OCI-LY1 (cell line): ENCODE data around the gene SMIM43.

Source experiments
- H2AFZ ChIP-seq: fragments of 200-600 bp; sonication (generic), shearing (Covaris generic); 2 replicates; pipeline ENCODE4 v1.6.0; 2014; ENCODE audit warnings: antibody characterized with exemption, mild to moderate bottlenecking, low read length
- H3F3A ChIP-seq: fragments of 200-600 bp; sonication (generic), shearing (Covaris generic); 2 replicates; pipeline ENCODE4 v1.6.0; 2014; ENCODE audit warnings: mild to moderate bottlenecking, antibody characterized with exemption, low read length, moderate library complexity; ENCODE audit not compliant: insufficient read depth
- H3K27ac ChIP-seq: fragments of 200-600 bp; sonication (generic); 2 replicates; pipeline ENCODE4 v1.5.1; 2014; ENCODE audit warnings: low read length, mixed run types, mild to moderate bottlenecking, low read depth; ENCODE audit not compliant: poor library complexity, severe bottlenecking
- H3K27me3 ChIP-seq: fragments of 200-600 bp; sonication (generic); 2 replicates; pipeline ENCODE4 v1.6.0; 2014; ENCODE audit warnings: antibody characterized with exemption, mild to moderate bottlenecking, low read length, moderate library complexity; ENCODE audit not compliant: insufficient read depth
- H3K36me3 ChIP-seq: fragments of 200-600 bp; sonication (generic); 2 replicates; pipeline ENCODE4 v1.6.1; 2014; ENCODE audit warnings: mild to moderate bottlenecking, antibody characterized with exemption, low read length, moderate library complexity, mixed read lengths; ENCODE audit not compliant: insufficient read depth
- H3K4me1 ChIP-seq: fragments of 200-600 bp; sonication (generic); 2 replicates; pipeline ENCODE4 v1.5.1; 2014; ENCODE audit warnings: mild to moderate bottlenecking, low read length, moderate library complexity; ENCODE audit not compliant: insufficient read depth, severe bottlenecking
- H3K4me2 ChIP-seq: fragments of 200-600 bp; sonication (generic), shearing (Covaris generic); 2 replicates; pipeline ENCODE4 v1.6.1; 2014; ENCODE audit warnings: low read length
- H3K4me3 ChIP-seq: fragments of 200-600 bp; sonication (generic); 2 replicates; pipeline ENCODE4 v1.5.1; 2014; ENCODE audit warnings: low read length, low read depth, mild to moderate bottlenecking, mixed read lengths; ENCODE audit not compliant: poor library complexity, severe bottlenecking
- H3K79me2 ChIP-seq: fragments of 200-600 bp; shearing (Covaris generic); 2 replicates; pipeline ENCODE4 v1.6.1; 2016; ENCODE audit warnings: mixed run types, low read length, mixed read lengths; ENCODE audit not compliant: insufficient read depth
- H3K9ac ChIP-seq: fragments of 200-600 bp; sonication (generic), shearing (Covaris generic); 2 replicates; pipeline ENCODE4 v1.6.1; 2014; ENCODE audit warnings: mild to moderate bottlenecking, low read length, mixed read lengths
- H3K9me2 ChIP-seq: fragments of 200-600 bp; sonication (generic), shearing (Covaris generic); 2 replicates; pipeline ENCODE4 v1.6.1; 2014; ENCODE audit warnings: low read depth, mild to moderate bottlenecking, low read length, mixed read lengths
- H3K9me3 ChIP-seq: fragments of 200-600 bp; shearing (Covaris generic); 2 replicates; pipeline ENCODE4 v1.6.1; 2014; ENCODE audit warnings: low read length, mixed read lengths
- H4K20me1 ChIP-seq: fragments of 200-600 bp; sonication (generic), shearing (Covaris generic); 2 replicates; pipeline ENCODE4 v1.6.0; 2016; ENCODE audit warnings: mild to moderate bottlenecking, low read length; ENCODE audit not compliant: insufficient read depth
- CTCF ChIP-seq: fragments of 200-600 bp; sonication (generic), shearing (Covaris generic); IDR thresholded peaks from 2 replicates; pipeline ENCODE4 v1.5.1; 2017; ENCODE audit warnings: mild to moderate bottlenecking, antibody characterized with exemption, low read length, moderate library complexity, mixed read lengths
- EZH2 ChIP-seq: fragments of 200-600 bp; sonication (generic), shearing (Covaris generic); IDR thresholded peaks from 2 replicates; pipeline ENCODE4 v1.8.0; 2017; ENCODE audit warnings: borderline replicate concordance, mixed run types, mild to moderate bottlenecking, antibody characterized with exemption, low read length, moderate library complexity, mixed read lengths

The SMIM43 gene

DNA sequence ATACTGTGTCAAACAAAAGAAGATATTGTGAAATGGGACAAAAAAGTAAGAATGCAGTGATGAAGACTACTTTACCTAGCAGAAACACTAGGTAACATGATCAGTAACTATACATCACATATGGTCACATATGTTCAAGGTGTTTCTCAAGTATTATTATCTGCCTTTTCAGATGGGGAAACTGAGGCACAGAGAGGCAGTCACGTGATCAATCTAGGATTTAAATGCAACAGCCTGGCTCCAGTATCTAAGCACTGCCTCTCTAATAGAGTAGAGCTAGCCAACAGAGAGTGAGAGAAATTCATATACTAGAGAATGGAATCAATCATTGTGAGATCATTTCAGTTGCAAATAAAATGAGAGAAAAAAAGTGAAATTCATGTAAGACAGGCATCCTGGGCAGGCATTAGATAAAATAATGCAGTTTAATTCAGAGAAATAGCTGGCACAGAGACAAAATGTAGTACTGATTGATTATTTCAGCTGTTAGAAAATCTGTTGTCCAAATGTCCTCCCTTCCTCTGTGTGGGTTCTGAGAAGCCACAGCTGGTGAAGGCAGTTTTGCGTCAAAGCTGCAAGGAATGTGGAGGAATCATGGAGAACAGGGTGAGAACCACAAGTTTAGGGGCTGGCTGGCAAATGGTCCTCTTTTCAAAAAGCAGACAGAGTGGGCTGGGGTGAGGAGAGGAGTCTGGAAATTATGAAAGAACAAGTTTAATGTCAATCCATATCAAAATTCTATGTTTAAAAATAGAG, 26.0 kb downstream of the SMIM43 start:
- Histone ChIP-seq H2AFZ (no peak overlapping the region), H3K4me2 (no peak overlapping the region), H3F3A (no peaks in the 10 kb centered on the region)

DNA sequence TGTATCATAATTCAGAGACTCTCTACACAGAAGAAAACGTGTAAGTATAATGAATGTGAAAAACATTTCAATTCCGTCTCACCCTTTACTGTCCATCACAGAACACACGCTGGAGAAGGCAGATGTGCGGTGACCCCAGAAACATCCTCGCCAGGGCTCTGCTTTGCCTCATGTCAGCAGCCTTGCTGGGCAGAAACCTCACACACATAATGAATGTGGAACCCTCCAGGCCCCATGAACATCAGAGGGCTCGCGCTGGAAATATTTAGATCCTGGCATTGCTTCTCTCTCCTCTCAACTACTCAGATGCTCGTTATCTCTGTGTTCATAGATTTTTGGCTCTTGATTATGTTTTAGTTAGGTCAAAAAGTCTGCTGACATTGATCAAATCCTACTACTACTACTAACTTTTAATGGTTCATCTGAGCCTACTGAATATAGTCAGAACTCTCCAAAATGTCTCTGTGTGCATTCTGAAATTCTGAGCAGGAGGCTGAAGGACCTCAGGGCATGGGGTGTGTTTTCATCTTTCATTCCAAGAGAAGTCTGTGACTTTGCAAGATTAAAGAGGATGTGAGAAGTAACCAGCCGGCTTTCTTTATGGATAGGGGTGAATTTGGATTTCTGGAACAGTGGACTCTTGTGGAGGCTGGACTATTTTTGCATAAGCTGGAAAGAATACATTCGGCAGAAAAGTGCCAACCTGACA, 27.0 kb downstream of the SMIM43 start:
- H3K79me2 ChIP-seq: no peaks in the 10 kb centered on the region
- H3K4me3 ChIP-seq: no peak overlapping the region
- H4K20me1 ChIP-seq: no peaks in the 10 kb centered on the region
- no peaks in the 10 kb centered on the region for H3K4me1 ChIP-seq
- H2AFZ ChIP-seq: no peak overlapping the region
- no peak overlapping the region for H3K4me2 ChIP-seq
- H3F3A ChIP-seq: no peaks in the 10 kb centered on the region
- no peaks in the 10 kb centered on the region for H3K27me3 ChIP-seq
- TF ChIP-seq CTCF (no peak), EZH2 (no peak)
- no peak overlapping the region for H3K27ac ChIP-seq
- H3K9ac ChIP-seq: no peak overlapping the region
- no peaks in the 10 kb centered on the region for H3K36me3 ChIP-seq
- no peaks in the 10 kb centered on the region for H3K9me3 ChIP-seq
- H3K9me2 ChIP-seq: no peaks in the 10 kb centered on the region

More for the DNA sequence above, 26.0 kb downstream of the SMIM43 start:
- H3K9me2 ChIP-seq: no peaks in the 10 kb centered on the region
- no peaks in the 10 kb centered on the region for H3K36me3 ChIP-seq
- no peaks in the 10 kb centered on the region for H3K79me2 ChIP-seq
- H3K27me3 ChIP-seq: no peaks in the 10 kb centered on the region
- no peaks in the 10 kb centered on the region for H3K9me3 ChIP-seq
- H3K9ac ChIP-seq: no peak overlapping the region
- no peak overlapping the region for H3K4me3 ChIP-seq
- no peaks in the 10 kb centered on the region for H3K4me1 ChIP-seq
- no peaks in the 10 kb centered on the region for H4K20me1 ChIP-seq
- no peak overlapping the region for H3K27ac ChIP-seq
- TF ChIP-seq CTCF (no peak), EZH2 (no peak)

- Histone ChIP-seq H3K9me3 (no peaks in the 10 kb centered on the region), H3K9ac (no peak overlapping the region), H3K27ac (no peak overlapping the region), H3K4me3 (no peak overlapping the region), H3F3A (no peaks in the 10 kb centered on the region), H3K4me2 (no peak overlapping the region), H3K4me1 (no peaks in the 10 kb centered on the region), H3K79me2 (no peaks in the 10 kb centered on the region), H3K9me2 (no peaks in the 10 kb centered on the region), H3K27me3 (no peaks in the 10 kb centered on the region), H4K20me1 (no peaks in the 10 kb centered on the region), H2AFZ (no peak overlapping the region), H3K36me3 (no peaks in the 10 kb centered on the region)
- no peak for TF ChIP-seq EZH2
- peak; percentile 45 for TF ChIP-seq CTCF
Observed at GRCh38 chr4:121736735-121737351, 28.1 kb downstream of the SMIM43 start.
